NB4 (cell line): ENCODE results near the gene LRRK1.

Experiments used
- DNase-seq: peaks from one replicate; pipeline ENCODE4 v3.0.0; 2010; ENCODE audit warnings: low read depth
- H3K4me3 ChIP-seq: one replicate; pipeline ENCODE4 v1.5.1; 2011; ENCODE audit warnings: mild to moderate bottlenecking, low read depth, low read length, moderate library complexity
- MYC ChIP-seq: IDR thresholded peaks from 2 replicates; pipeline ENCODE4 v1.6.1; 2011; ENCODE audit warnings: low read depth, low read length
- POLR2A ChIP-seq: IDR thresholded peaks from 2 replicates; pipeline ENCODE4 v1.6.1; 2011; ENCODE audit warnings: mild to moderate bottlenecking; ENCODE audit not compliant: insufficient read length; ENCODE audit errors: extremely low read depth
- TF ChIP-seq, protein P1 (sequence below): IDR thresholded peaks from one replicate; pipeline ENCODE4 v1.5.1; 2012; ENCODE audit warnings: low read depth, low read length
- TF ChIP-seq, protein P2 (sequence below): IDR thresholded peaks from 2 replicates; pipeline ENCODE4 v1.6.1; 2011; ENCODE audit warnings: low read depth, low read length

LRRK1 gene

DNA sequence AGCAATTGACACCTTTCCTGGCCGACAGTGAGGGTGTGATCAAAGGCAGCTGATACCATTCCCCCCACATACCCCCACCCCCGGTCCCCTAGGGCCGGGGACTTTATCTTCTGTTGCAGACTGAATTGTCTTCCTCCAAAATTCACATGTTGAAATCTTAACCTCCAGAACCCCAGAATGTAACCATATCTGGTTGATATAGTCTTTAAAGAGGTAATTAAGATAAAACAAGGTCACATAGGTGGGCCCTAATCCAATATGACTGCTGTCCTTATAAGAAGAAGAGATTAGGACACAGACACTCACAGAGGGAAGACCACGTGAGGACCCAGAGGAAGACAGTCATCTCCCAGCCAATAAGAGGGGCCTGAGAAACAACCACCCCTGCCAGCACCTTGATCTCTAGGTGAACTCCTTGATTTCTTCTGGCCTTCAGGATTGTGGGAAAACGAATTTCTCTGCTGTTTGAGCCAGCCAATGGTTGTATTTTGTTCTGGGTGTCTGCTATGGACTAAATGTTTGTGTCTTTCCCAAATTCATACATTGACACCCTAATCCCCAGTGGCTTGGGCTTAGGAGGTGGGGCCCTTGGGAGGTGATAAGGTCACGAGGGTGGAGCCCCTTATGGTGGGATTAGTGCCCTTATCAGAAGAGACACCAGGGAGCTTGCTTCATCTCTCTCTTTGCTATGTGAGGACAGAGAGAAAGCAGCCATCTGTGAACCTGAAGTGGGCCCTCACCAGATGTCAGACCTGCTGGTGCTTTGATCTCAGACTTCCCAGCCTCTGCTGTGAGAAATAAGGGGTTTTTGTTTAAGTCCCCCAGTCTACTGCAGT is 188.7 kb downstream of the LRRK1 start:
- H3K4me3 ChIP-seq, result no peak overlapping the region
- TF ChIP-seq MYC (no peak), POLR2A (no peak)
- TF ChIP-seq, protein P1, sequence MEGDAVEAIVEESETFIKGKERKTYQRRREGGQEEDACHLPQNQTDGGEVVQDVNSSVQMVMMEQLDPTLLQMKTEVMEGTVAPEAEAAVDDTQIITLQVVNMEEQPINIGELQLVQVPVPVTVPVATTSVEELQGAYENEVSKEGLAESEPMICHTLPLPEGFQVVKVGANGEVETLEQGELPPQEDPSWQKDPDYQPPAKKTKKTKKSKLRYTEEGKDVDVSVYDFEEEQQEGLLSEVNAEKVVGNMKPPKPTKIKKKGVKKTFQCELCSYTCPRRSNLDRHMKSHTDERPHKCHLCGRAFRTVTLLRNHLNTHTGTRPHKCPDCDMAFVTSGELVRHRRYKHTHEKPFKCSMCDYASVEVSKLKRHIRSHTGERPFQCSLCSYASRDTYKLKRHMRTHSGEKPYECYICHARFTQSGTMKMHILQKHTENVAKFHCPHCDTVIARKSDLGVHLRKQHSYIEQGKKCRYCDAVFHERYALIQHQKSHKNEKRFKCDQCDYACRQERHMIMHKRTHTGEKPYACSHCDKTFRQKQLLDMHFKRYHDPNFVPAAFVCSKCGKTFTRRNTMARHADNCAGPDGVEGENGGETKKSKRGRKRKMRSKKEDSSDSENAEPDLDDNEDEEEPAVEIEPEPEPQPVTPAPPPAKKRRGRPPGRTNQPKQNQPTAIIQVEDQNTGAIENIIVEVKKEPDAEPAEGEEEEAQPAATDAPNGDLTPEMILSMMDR, result no peak
- TF ChIP-seq, protein P2, sequence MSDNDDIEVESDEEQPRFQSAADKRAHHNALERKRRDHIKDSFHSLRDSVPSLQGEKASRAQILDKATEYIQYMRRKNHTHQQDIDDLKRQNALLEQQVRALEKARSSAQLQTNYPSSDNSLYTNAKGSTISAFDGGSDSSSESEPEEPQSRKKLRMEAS, result no peak
- no peak for DNase-seq

DNA sequence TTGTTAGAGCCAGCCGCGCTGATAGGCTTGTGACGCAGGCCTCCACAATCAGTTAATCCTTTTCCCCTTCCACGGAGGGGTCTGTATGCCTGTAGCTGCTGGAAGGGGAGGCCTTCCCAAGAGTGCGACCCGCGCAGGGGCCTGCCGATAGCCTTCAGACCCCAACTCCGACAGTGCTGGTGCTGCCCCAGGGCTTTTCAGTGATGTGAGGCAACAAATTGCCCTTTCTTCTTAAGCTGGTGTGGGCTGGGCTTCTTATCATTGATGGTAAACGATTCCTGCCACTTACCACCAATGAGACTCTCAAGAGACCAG is 189.3 kb downstream of the LRRK1 start:
- H3K4me3 ChIP-seq, result no peak overlapping the region
- TF ChIP-seq, protein P1, result no peak
- no peak for DNase-seq

DNA sequence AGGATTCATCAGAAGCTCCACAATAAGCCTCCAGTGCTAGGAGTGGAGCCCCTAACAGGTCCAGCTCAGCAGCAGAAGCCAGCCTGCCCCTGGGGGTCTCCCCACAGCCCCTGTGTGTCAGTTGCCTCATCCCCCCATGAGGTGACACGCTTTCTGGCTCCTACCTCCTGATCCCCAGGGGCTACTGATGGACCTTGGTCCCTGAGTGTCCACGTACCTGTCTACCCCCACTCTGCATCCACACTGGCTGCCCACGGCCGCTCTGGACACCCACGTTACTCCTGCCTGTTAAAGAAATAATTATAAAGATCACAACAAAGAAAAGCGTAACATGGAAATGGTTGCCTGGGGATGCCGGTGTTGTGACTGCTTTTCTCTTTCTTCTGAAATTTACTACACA is 189.6 kb downstream of the LRRK1 start:
- no peak overlapping the region for H3K4me3 ChIP-seq
- no peak for DNase-seq
- TF ChIP-seq, protein P1, result no peak
- TF ChIP-seq MYC (no peak), POLR2A (no peak)
- TF ChIP-seq, protein P2, result no peak

DNA sequence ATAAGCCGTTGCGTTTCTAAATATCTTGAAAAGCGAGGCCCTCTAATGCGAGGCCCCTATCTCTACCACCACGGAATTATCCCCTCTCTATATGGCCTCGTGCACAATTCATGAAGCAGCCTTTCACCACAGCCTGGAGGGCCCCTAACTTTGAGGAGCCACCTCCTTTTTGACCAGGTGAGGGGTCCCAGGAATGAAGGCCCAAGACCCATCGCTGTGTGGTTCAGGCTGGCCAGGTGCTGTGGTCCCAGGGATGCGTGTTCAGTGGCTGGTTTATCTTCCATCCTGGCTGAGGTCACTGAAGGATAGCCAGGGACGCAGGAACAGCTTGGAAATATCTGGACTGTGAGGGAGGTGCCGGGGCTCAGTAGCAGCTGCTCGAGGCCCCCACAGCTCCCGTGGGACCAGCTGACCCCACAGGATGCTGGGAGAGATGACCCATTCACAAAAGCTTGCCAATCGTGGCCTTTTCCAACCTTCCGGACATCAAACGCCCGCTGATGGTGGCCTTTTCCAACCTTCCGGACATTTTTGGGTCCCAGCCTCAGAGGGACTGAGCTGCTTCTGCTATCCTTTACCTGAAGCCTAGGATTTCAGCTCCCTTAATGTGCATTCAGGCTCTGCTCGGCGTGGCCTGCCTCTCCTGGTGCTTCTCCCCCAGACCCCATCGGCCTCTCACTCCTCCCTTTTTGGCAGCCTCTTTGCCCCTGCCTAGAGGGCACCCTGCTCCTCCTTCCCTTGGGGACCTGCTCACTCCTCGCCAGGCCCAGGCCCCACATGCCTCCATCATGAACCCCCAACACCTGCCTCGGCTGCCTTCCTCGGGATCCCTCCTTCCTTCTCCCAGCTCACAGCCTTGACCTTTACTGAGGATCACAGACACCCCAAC is 191.8 kb downstream of the LRRK1 start:
- TF ChIP-seq, protein P2, result no peak
- TF ChIP-seq MYC (no peak), POLR2A (no peak)
- TF ChIP-seq, protein P1, result no peak
- DNase-seq, result no peak
- no peak overlapping the region for H3K4me3 ChIP-seq

DNA sequence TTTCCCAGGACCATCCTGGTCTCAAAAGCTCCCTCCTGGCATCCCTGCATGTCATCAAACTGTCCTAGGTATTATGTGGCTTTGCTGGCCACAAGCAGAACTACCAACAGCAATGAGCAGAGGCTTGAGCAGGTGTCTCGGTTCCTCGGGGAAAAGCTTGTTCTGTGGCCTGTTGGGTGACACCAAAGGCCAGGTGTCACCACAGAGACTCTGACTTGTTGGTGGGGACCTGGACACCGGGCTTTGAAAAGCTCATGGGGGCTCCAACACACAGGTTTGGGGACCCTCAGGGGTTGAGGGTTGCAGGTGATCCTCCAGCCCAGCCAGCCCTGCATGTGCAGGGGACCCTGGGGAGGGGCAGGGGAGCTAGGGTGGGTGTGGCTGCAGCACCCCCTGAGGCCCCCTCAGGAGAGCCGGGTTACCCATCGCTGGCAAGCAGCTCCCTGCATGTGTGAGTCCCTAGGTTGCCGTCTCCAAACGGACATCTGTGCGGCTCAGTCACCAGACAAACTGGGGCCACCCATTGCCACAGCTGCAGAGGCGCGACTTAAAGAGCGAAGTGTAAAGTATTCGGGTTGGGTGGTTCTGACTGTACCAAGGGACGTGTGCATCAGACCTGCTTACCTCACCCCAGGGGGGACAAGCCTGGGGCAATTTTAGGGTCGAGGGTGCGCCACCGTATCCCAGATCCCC is 192.6 kb downstream of the LRRK1 start:
- no peak overlapping the region for H3K4me3 ChIP-seq
- DNase-seq, result no peak
- TF ChIP-seq POLR2A, result no peak
- TF ChIP-seq, protein P2, result no peak
- TF ChIP-seq, protein P1, result no peak
- TF ChIP-seq MYC, result no peak
